Panc1 (cell line): ENCODE data around the gene PEX3.

Source experiments
- POLR2AphosphoS5 ChIP-seq: IDR thresholded peaks from 2 replicates; pipeline ENCODE4 v1.6.1; 2012; ENCODE audit warnings: mild to moderate bottlenecking, low read depth, low read length, moderate library complexity
- TF ChIP-seq, protein P1 (sequence below): fragments of 450-650 bp; IDR thresholded peaks from 2 replicates; pipeline ENCODE4 v1.5.1; 2017; ENCODE audit warnings: mild to moderate bottlenecking

DNA sequence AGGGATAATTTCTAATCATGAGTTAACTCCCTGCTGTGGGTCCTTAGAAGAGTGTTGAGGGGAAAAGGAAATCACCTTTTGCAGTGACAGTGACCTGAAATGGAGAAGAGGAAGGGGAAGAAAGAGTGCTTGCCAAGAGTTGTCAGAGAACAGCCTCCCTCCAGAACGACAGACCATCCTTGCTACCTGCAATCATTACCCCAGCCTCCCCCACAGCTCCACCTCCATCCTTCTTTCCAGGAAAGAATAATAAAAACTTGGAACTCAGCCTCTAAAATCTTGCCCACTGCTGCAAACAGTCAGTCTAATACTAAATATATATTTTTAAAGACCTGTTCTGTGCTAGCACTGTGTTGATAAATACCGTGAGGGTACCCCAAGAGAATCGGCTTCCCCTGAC lies 89.6 kb downstream of the PEX3 start:
- TF ChIP-seq, protein P1, sequence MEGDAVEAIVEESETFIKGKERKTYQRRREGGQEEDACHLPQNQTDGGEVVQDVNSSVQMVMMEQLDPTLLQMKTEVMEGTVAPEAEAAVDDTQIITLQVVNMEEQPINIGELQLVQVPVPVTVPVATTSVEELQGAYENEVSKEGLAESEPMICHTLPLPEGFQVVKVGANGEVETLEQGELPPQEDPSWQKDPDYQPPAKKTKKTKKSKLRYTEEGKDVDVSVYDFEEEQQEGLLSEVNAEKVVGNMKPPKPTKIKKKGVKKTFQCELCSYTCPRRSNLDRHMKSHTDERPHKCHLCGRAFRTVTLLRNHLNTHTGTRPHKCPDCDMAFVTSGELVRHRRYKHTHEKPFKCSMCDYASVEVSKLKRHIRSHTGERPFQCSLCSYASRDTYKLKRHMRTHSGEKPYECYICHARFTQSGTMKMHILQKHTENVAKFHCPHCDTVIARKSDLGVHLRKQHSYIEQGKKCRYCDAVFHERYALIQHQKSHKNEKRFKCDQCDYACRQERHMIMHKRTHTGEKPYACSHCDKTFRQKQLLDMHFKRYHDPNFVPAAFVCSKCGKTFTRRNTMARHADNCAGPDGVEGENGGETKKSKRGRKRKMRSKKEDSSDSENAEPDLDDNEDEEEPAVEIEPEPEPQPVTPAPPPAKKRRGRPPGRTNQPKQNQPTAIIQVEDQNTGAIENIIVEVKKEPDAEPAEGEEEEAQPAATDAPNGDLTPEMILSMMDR: no peak
- no peak for TF ChIP-seq POLR2AphosphoS5
